ENCODE results near the gene KANSL1.

The KANSL1 gene

DNA sequence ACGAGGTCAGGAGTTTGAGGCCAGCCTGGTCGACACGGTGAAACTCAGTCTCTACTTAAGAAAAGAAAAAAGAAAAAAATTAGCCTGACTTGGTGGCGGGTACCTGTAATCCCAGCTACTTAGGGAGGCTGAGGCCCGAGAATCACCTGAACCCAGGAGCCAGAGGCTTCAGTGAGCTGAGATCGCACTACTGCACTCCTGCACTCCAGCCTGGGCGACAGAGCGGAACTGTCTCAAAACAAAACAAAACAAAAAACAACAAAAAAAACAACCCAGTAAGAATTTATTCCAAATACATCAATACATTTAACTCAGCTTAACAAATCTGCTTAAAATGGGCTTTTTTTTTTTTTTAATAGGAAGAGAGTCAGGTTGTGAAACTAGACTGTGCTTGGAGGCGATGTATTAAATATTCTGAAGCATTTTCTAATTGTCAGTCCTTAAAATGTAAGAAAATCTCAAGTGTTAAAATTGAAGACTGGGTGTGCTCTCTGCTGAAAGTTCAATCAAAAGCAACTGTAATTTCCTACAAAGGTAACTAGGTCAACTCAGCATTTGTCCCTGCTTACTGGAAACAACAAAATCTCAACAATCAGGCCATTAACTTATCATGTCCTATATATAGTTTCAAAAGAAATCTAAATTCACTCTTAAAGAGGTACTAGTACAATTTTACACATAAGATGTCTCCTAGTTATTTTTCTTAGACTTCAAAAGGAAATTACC, 23.2 kb downstream of the KANSL1 start:
- DNase-seq (ENCODE audit: low spot score), result no peak

DNA sequence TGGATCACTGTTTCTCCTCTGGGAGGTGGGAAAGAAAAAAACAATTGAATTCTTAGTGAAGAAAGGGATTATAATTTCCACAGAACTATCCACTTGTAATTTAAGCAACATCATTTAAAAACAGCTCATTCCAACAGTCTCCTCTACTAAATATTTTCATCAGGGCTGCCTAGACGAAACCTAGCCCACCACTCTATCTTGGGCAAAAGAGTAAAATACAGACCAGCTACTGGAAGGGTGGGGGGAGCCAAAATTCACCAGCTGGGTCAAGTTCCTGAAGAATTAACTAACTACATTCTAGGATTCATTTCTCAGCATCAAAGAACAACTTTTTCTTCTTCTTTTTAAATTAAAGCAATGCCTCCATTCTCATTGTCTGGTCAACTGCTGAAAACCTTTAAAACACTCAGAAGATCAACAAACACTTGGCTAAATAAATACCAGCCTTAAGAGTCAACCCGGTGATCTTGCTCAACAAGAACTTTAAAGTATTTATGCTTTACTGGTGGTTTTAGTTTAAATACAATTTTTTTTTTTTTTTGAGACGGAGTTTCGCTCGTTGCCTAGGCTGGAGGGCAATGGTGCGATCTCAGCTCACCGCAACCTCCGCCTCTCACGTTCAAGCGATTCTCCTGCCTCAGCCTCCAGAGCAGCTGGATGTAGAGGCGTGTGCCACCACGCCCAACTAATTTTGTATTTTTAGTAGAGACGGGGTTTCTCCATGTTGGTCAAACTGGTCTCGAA, 25.2 kb downstream of the KANSL1 start:
- no peak for DNase-seq (ENCODE audit: low spot score)

DNA sequence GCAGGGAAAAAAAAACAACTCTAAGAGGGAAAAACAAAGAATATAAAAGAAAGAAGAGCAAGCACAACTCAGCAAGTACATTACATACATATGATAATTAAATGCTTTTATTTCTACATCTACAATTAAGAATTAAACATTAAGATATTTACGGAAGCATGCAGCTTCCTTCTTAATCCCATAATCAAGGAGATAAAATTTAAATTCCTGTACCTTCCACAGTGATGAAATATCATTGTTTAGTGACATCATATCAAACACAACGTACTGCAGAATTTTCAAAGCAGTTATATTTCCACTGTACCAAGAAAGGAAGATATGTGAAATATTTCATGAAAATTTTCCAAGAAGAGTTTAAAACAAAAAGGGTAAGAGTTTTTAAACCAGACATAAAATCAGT, 26.0 kb downstream of the KANSL1 start:
- DNase-seq (ENCODE audit: low spot score), result no peak

DNA sequence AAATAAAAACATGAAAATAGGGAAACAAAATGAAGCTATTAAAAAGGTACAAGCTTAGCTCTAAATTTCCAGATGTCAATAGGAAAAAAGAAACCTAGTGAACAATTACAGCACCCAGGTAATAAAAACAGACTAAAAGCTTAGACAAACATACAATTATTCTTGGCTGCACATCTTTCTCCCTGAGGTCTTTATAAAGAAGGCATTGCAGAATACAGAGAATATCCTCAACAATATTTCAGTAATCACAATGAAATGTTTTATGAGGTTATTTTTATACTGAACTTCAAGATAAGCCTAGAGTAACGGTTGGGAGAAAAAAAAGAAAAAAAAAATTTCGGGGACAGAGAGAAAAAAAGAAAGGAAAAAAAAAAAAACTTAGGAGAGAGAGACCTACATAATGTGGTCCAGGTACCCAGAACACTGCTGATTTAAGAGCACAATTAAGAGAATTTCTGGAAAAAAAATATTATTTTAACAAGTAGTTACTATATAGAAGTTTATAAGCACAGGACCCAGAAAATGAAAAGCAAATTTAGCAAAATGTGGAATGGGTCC, 26.5 kb downstream of the KANSL1 start:
- DNase-seq (ENCODE audit: low spot score), result no peak

DNA sequence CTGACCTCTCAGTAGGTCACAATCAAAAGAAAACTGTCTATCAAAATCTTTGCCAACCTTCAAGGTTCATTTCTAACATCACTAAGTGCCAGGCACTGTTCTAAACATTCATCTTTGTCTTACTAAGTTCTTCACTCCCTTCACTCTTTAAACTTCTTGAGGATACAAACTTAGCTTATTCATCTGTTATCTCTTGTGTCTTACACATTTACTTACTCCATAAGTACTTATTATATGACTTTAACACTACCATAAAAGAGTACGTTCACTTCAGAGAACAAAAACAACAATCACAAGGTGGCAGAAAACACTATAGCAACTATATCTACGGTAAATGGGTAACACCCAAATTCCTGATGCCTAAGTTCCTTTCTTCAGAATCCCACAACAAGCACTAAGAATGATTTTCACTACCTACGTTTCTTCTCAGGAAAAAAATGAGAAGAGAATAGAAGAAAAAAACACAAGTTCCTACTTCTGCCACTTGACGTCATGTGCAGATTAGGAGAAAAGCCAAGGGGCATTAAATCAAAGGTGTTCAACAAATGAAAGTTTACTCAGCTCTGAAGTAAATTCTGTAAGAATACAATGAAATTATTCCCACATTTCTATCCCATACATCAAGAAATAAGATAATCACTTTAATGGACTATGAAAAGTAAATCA, 29.2 kb downstream of the KANSL1 start:
- no peak for DNase-seq (ENCODE audit: low spot score)

DNA sequence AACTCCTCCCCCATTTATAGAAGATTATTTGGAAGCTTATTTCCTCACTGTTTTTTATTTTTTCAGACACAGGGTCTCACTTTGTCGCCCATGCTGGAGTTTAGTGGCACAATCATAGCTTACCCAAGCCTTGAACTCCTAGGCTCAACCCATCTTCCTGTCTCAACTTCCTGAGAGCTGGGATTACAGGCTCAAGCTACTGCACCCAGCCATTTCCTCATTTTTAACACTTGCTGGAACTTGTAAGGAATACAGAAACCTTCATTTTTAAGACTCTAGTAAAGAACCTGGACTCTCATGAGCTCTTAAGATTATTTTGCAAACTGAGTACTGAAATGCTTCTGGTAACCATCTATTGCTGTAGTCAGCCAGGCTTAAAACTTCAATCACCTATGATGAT, 29.9 kb downstream of the KANSL1 start:
- DNase-seq (ENCODE audit: low spot score), result no peak

DNA sequence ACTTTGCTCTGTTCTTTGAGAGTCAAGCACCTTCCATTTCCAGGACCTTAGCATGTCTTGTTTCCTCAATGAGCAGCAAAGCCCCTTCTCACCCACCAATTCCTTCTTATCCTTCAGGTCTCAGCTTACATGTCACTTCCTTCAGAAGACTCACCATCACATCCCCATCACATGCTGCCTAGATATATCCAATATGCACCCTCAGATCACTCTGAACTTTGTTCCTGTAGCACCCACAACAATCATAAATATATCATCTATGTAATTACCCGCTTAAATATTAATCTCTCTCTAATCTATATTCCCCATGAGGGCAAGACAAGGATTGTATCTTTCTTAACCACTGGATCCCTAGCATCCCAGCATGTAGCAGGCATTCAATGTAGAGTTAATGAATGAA, 30.4 kb downstream of the KANSL1 start:
- DNase-seq (ENCODE audit: low spot score), result no peak

DNA sequence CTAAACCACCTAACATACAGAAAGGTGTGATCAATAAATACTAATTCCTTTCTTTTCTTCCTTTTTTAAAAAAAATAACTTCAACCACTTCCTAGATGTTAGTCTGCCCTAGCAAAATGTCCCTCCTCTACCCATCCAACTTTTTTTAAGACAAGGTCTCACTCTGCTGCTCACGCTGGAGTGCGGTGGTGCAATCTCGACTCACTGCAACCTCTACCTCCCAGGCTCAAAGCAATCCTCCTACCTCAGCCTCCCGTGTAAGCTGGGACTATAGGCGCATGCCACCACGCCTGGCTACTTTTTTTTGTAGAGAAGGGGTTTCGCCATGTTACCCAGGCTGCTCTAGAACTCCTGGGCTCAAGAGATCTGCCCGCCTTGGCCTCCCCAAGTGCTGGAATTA, 33.1 kb downstream of the KANSL1 start:
- DNase-seq (ENCODE audit: low spot score), result no peak

DNA sequence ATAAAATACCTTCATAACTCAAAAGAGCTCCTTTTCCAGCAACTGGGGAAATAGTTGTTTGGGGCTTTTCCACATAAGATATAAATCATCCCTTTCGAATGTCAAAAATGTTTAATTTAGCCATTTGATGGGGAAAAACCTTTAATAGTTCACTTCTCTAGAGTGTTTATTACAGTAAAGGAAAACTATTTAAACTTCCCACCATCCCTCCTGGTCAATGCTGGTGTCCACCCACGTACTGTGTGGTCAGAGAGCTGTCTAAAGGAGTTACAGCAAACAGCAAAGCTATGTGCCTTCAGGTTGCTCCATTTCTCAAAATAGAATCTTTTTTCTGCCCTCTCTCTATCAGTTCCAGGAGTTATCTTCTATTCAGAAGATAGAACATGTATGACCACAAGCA, 33.5 kb downstream of the KANSL1 start:
- DNase-seq (ENCODE audit: low spot score), result no peak

DNA sequence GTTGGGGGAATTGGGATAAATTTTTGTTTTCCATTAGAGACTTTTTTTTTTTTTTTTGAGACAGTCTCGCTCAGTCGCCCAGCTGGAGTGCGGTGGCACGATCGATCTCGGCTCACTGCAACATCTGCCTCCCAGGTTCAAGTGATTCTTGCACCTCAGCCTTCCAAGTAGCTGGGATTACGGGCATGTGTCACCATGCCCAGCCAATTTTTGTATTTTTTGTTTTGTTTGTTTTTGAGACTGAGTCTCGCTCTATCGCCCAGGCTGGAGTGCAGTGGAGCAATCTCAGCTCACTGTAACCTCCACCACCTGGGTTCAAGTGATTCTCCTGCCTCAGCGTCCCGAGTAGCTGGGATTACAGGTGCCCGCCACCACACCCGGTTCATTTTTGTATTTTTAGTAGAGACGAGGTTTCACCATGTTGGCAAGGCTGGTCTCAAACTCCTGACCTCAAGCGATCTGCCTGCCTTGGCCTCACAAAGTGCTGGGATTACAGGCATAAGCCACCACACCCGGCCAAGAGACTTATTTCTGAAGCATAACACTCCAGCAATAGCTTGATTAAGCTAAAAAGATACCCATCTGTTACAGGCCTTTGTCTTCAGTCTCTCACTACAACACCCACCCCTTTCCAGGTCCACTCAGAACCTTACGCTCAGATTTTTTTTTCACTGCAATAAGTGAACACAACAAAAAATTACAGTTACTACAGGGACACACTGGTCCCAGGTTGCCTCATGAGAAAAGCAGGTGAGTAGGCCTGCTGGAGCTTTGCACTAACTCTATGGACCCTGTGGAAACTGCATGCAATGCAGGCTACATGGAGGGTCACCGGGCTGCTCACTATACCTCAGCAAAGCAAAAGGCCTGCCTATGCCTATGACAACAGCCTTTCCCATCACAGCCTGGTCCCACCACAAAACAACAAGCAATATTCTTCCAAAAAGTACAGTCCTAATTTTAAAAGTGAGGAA, 34.6 kb downstream of the KANSL1 start:
- no peak for DNase-seq (ENCODE audit: low spot score)

DNA sequence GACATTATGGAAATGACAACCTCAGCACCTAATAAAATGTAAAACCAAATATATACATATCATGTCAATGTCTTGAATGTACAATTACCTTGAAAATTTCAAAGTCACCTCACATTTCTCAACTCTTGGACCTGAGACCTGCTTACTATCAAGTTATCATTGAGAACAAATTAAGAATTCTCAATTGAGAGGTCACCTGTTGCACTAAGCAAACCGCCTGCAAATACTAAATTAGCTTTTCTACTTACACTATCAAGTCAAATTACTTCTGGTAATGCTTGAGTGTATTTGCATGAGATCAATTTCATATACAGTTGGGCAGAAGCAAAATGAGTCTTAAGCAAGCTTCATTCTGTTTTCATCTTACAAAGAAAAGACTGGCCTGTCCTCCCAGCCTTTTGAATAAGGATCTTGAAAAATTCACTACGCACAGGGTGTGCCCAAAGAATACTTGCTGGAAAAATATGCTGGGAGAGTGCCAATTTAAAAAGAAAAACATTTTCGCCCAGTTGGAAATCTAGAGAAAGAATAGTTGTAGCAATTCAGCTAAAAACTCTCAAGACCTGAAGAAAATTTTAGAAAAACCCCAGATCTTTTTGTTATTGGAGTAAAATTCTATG, 35.7 kb downstream of the KANSL1 start:
- DNase-seq (ENCODE audit: low spot score), result no peak

DNA sequence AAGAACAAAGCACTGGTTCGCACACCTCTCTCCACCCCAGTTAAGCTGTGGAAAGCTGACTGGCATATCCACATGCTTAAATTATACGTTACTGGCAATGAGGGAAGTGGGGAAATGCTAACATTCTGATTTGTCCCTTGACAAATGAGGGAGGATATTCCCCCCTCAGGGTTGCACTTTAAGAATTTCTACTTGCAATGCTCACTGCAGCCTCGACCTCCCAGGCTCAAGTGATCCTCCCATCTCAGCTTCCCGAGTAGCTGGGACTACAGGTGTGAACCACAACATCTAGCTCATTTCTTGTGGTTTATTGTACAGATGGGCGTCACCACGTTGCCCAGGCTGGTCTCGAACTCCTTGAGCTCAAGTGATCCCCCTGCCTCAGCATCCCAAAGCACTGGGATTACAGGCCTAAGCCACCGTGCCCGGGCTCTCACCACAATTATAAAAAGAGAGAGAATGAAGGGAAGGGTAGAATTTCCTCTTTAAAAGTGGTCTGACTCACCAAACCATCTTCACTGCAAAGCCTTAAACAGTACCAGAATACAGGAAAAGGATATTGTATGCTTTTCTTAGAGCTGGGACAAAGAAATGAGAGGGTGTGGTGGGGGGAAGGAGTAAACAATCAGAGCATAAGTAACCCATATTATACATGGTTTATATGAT, 38.9 kb downstream of the KANSL1 start:
- DNase-seq (ENCODE audit: low spot score), result no peak

DNA sequence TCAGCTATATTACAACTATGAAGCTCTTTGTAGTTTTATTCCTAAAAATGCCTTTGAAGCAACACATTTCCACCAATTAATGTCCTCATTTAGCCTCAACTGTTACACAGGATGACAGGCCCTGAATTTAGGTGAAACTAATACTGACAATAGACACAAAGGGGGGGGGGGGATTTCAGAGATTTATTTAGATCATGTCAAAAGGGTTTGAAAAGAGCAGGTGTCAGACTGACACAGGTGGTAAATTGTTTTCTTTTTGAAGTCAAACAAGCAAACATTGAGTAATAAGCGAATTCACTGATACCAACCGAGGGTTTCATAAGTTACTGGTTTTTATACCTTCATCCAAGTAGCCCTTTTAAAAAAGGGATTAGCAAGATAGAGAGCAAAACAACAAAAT, 40.8 kb downstream of the KANSL1 start:
- DNase-seq (ENCODE audit: low spot score), result no peak

DNA sequence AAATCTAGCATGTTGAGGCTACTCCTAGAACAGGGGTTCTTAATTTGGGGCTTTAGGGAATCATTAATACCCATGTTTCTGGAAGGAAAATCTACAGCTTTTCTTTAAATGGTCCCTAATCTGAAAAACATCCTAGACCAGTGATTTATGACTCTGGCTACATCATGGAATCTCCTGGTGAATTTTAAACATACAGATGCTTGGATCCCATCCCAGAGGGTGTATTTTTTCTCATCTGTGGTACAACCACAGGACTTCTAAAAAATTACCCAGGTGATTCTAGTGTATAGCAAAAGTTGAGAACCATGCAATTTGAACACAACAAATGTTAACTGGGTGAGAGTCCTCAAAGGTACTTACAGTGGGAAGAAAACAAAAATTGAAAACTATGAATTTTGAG, 41.5 kb downstream of the KANSL1 start:
- DNase-seq (ENCODE audit: low spot score), result no peak

DNA sequence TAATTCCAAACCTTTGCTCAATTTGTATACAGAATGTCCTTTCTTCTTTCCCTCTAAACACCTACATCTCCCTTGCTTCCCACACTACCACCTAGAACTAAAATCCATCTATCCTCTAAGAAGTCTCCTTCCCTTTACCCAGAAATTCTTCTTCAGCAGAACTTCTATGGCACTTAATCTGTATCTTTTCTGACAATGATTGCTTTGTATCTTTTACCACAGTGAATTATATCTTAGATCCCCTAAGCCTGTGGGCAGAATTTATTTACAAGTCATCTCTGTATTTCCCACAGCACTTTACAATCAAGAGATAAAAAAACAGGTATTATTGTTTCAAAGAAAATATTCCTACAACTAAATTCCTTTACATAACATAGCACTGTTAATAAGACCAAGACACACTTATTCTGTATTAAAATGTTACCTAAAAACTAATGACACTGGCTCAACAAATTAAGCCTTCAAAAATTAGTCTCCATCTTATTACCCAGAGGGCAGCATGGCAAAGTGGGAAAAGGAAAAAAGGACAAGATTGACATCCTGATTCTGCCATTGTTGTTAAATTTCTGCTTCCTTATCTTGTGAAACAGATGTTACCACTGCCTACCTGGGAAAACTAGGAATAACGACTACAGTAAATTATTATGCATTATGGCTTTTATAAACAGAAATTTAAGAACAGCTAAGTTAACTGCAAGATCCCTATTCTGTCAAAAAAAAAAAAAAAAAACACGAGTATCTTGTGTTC, 42.8 kb downstream of the KANSL1 start:
- DNase-seq (ENCODE audit: low spot score), result no peak

DNA sequence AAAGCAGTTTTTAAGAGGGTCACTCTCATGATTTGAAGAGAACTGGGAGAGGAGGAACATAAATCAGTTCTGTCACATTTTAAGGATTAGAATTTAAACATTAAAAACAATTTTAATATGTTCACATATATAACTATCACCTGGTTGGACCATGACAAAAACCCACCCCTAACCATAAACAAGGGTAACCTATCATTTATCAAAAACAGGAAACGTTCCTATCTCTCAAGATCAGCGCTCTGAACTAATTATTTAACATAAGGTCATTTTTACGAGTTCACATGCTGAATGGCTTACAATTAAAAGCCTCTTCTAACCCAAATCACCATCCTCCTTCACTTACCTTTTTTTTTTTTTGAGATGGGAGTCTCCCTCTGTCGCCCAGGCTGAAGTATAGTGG, 45.0 kb downstream of the KANSL1 start:
- no peak for DNase-seq (ENCODE audit: low spot score)

DNA sequence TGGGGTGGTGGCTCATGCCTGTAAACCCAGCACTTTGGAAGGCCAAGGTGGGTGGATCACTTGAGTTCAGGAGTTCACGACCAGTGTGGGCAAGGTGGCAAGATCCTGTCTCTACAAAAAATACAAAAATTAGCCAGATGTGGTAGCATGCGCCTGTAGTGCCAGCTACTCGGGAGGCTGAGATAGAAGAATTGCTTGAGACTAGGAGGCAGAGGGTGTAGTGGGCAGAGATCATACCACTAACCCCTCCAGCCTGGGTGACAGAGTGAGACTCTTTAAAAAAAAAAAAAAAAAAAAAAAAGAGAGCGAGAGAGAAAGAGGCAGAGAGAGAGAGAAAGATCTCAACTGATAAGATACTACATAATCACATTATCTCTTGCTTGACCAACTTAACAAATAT, 45.9 kb downstream of the KANSL1 start:
- DNase-seq (ENCODE audit: low spot score), result no peak

DNA sequence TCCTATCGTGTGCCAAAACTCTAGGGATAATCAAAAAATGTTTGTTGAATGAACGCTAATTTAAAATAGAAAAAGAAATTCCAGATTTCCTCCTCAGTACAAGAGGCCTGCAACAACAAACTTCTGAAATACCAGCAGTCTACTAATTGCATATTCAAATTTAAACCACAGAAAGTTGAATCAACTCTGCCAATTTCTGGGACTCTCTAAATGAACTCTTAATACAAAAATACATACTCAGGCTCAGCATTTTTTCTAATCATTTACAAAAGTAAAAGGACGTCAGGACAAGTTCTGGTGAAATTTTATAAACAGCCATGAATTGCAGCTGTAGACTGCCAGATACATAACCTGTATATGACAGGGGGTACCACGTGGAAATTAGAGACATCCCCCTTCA, 49.0 kb downstream of the KANSL1 start:
- DNase-seq (ENCODE audit: low spot score), result no peak

DNA sequence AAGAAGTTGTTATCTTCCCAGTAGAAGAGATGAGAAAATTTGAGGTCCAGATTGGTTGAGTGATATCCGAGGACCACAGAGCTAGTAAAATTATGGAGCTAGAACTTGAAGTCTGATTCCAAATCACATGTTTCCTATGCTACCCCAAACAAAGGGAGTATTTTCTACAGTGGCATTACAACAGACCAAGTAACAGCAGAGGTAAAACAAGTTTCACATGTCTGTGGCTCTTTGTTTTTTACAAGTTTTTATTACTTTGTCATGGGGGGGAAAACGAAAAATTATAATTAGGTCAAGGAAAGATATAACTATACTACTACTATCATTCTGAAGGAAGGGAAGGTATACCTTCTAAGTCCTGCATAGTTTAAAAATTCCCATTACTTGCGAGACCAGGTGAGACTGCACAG, 49.4 kb downstream of the KANSL1 start:
- DNase-seq (ENCODE audit: low spot score), result no peak

DNA sequence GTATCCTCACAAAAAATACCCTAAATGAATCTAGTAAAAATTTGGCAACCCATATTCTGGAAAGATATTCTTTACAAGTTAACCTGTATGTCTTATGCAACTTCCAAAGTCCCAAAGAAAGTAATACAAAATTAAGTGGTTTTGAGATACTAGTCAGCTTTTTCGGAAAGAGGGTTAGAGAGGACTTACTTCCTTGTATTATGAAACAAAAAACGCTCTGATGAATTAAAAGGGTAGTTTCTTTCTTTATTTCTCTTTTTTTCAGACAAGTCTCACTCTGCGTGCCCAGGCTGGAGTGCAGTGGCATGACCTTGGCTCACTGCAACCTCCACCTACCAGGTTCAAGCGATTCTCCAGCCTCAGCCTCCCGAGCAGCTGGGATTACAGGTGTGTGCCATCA, 51.6 kb downstream of the KANSL1 start:
- DNase-seq (ENCODE audit: low spot score), result no peak
